GM23338 (cell line): ENCODE data around the gene OGN.

Source experiments
- EZH2 ChIP-seq: fragments of 200-600 bp; sonication (generic); IDR thresholded peaks from one replicate; pipeline ENCODE4 v1.8.0; 2017; ENCODE audit warnings: antibody characterized with exemption, mild to moderate bottlenecking, low read depth; ENCODE audit not compliant: unreplicated experiment
- EZH2phosphoT487 ChIP-seq: fragments of 200-600 bp; sonication (generic); IDR thresholded peaks from one replicate; pipeline ENCODE4 v1.8.1; 2018; ENCODE audit warnings: antibody characterized with exemption; ENCODE audit not compliant: unreplicated experiment
- POLR2AphosphoS5 ChIP-seq: IDR thresholded peaks from 2 replicates; pipeline ENCODE4 v1.6.1; 2016; ENCODE audit warnings: antibody characterized with exemption, low read depth
- STAT1 ChIP-seq: IDR thresholded peaks from one replicate; pipeline ENCODE4 v1.6.1; 2016; ENCODE audit warnings: antibody characterized with exemption; ENCODE audit not compliant: unreplicated experiment
- TF ChIP-seq, protein P1 (sequence below), 2 experiments: fragments of 200-600 bp in 1 of 2; sonication (generic) in 1 of 2; conservative IDR thresholded peaks; 2 replicates each; pipeline versions ENCODE4 v1.5.1 to v1.6.1; 2016 to 2017; ENCODE audit warnings: antibody characterized with exemption in 2 of 2, low read depth in 2 of 2, mild to moderate bottlenecking in 2 of 2, moderate library complexity in 1 of 2
- TF ChIP-seq, protein P2 (sequence below): IDR thresholded peaks from one replicate; pipeline ENCODE4 v1.6.1; 2018; ENCODE audit warnings: antibody characterized with exemption; ENCODE audit not compliant: unreplicated experiment

DNA sequence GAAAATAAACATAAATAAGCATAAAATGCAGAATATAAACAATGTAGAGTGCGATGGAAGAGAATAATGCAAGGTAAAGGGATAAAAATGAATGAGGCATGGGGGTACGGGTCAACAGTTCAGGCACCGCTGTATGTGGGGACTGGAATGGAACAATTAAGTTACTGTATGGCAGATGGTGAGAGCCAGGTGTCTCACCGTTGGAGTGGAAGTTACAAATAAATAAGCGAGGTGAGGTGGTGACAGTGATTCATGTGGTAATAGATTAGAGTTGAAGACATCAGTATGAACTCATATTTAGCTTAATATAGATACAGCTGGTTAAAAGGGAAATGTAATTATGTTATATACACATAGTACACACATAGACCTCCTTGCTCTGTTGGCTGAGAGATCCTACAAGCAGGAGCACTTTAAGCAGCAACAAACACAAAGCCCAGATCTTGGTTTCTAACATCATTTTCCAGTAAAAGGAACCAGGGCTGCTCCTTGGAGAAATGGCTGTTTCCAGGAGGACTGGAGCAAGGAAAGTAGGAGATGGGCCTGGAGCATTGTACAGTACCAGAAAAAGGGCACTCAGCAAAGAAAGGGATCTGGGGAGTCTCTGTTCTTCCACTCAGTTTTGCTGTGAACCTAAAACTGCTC is 22.2 kb upstream of the OGN start:
- TF ChIP-seq STAT1 (no peak), POLR2AphosphoS5 (no peak), EZH2phosphoT487 (no peak), EZH2 (no peak)
- TF ChIP-seq, protein P1, sequence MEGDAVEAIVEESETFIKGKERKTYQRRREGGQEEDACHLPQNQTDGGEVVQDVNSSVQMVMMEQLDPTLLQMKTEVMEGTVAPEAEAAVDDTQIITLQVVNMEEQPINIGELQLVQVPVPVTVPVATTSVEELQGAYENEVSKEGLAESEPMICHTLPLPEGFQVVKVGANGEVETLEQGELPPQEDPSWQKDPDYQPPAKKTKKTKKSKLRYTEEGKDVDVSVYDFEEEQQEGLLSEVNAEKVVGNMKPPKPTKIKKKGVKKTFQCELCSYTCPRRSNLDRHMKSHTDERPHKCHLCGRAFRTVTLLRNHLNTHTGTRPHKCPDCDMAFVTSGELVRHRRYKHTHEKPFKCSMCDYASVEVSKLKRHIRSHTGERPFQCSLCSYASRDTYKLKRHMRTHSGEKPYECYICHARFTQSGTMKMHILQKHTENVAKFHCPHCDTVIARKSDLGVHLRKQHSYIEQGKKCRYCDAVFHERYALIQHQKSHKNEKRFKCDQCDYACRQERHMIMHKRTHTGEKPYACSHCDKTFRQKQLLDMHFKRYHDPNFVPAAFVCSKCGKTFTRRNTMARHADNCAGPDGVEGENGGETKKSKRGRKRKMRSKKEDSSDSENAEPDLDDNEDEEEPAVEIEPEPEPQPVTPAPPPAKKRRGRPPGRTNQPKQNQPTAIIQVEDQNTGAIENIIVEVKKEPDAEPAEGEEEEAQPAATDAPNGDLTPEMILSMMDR (conservative IDR thresholded peaks at IDR 0.05; ENCODE audit: low read depth in 2 of 2): no peak
- TF ChIP-seq, protein P2, sequence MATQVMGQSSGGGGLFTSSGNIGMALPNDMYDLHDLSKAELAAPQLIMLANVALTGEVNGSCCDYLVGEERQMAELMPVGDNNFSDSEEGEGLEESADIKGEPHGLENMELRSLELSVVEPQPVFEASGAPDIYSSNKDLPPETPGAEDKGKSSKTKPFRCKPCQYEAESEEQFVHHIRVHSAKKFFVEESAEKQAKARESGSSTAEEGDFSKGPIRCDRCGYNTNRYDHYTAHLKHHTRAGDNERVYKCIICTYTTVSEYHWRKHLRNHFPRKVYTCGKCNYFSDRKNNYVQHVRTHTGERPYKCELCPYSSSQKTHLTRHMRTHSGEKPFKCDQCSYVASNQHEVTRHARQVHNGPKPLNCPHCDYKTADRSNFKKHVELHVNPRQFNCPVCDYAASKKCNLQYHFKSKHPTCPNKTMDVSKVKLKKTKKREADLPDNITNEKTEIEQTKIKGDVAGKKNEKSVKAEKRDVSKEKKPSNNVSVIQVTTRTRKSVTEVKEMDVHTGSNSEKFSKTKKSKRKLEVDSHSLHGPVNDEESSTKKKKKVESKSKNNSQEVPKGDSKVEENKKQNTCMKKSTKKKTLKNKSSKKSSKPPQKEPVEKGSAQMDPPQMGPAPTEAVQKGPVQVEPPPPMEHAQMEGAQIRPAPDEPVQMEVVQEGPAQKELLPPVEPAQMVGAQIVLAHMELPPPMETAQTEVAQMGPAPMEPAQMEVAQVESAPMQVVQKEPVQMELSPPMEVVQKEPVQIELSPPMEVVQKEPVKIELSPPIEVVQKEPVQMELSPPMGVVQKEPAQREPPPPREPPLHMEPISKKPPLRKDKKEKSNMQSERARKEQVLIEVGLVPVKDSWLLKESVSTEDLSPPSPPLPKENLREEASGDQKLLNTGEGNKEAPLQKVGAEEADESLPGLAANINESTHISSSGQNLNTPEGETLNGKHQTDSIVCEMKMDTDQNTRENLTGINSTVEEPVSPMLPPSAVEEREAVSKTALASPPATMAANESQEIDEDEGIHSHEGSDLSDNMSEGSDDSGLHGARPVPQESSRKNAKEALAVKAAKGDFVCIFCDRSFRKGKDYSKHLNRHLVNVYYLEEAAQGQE: no peak
